Renal cortex interstitium (tissue), 15 donors: ENCODE measurements around the gene TMEM50A. TPM values are rescaled to one million over a fixed set of nuclear protein-coding genes. Genes with fewer than 3 reads are reported as not detected.
"Not testable (repeated sequence)": the region's sequence is repeated elsewhere in the genome, so short reads cannot be mapped to it uniquely, and the experiment has no call there.

Source experiments
- DNase-seq, 11 donors: peaks; one replicate each; pipeline ENCODE4 v3.0.0-alpha.2; 2013; ENCODE audit warnings: low read depth in 9 of 11, low spot score in 4 of 11; ENCODE audit errors: extremely low read depth in 1 of 11
- long read RNA-seq, 16 experiments: transcript quantifications; one replicate each; lab custom pipeline, GENCODE V29; 2026
- polyA plus RNA-seq, 3 donors: library from polyadenylated mRNA; unstranded; fragments of 120-200 nt; gene quantifications; one replicate each; pipeline ENCODE4 v1.2.1, GENCODE V29; 2013; ENCODE audit not compliant: insufficient read length in 3 of 3

The TMEM50A gene
- polyA plus RNA-seq: 100 to 1,000 TPM; 112 to 135 (median 120) TPM
- long read RNA-seq, donor 1, transcript TMEM50A-201 (7 exons, 2,683 nt): major isoform, 33 of 34 reads
- long read RNA-seq, donor 1, partial matches to known transcripts: 0 of 34 reads
- long read RNA-seq, donor 1, other reads (novel, unspliced or antisense): 0 of 34 reads
- long read RNA-seq, donor 2, transcript TMEM50A-201 (7 exons, 2,683 nt): major isoform, 32 of 56 reads
- long read RNA-seq, donor 2, partial matches to known transcripts: 24 of 56 reads
- long read RNA-seq, donor 2, other reads (novel, unspliced or antisense): 0 of 56 reads
- long read RNA-seq, donor 3, transcript TMEM50A-201 (7 exons, 2,683 nt): major isoform, 83 of 317 reads
- long read RNA-seq, donor 3, partial matches to known transcripts: 233 of 317 reads
- long read RNA-seq, donor 3, other reads (novel, unspliced or antisense): 0 of 317 reads
- long read RNA-seq, donor 4, transcript TMEM50A-201 (7 exons, 2,683 nt): major isoform, 34 of 47 reads
- long read RNA-seq, donor 4, partial matches to known transcripts: 9 of 47 reads
- long read RNA-seq, donor 4, other reads (novel, unspliced or antisense): 0 of 47 reads
- long read RNA-seq, donor 5: 0 reads
- long read RNA-seq, donor 6, transcript TMEM50A-201 (7 exons, 2,683 nt): major isoform, 33 of 45 reads
- long read RNA-seq, donor 6, partial matches to known transcripts: 10 of 45 reads
- long read RNA-seq, donor 6, other reads (novel, unspliced or antisense): 0 of 45 reads
- long read RNA-seq, donor 7, transcript TMEM50A-201 (7 exons, 2,683 nt): major isoform, 53 of 70 reads
- long read RNA-seq, donor 7, partial matches to known transcripts: 14 of 70 reads
- long read RNA-seq, donor 7, other reads (novel, unspliced or antisense): 0 of 70 reads
- long read RNA-seq, donor 8, transcript TMEM50A-201 (7 exons, 2,683 nt): major isoform, 76 of 102 reads
- long read RNA-seq, donor 8, partial matches to known transcripts: 26 of 102 reads
- long read RNA-seq, donor 8, other reads (novel, unspliced or antisense): 0 of 102 reads
- long read RNA-seq, donor 9, transcript TMEM50A-201 (7 exons, 2,683 nt): major isoform, 42 of 44 reads
- long read RNA-seq, donor 9, partial matches to known transcripts: 0 of 44 reads
- long read RNA-seq, donor 9, other reads (novel, unspliced or antisense): 0 of 44 reads
- long read RNA-seq, donor 10, transcript TMEM50A-201 (7 exons, 2,683 nt): major isoform, 50 of 67 reads
- long read RNA-seq, donor 10, partial matches to known transcripts: 15 of 67 reads
- long read RNA-seq, donor 10, other reads (novel, unspliced or antisense): 0 of 67 reads
- long read RNA-seq, donor 11, transcript TMEM50A-201 (7 exons, 2,683 nt): major isoform, 42 of 51 reads
- long read RNA-seq, donor 11, partial matches to known transcripts: 8 of 51 reads
- long read RNA-seq, donor 11, other reads (novel, unspliced or antisense): 0 of 51 reads
- long read RNA-seq, donor 12, transcript TMEM50A-201 (7 exons, 2,683 nt): major isoform, 23 of 23 reads
- long read RNA-seq, donor 12, partial matches to known transcripts: 0 of 23 reads
- long read RNA-seq, donor 12, other reads (novel, unspliced or antisense): 0 of 23 reads
- long read RNA-seq, donor 13, transcript TMEM50A-201 (7 exons, 2,683 nt): major isoform, 108 of 160 reads
- long read RNA-seq, donor 13, partial matches to known transcripts: 49 of 160 reads
- long read RNA-seq, donor 13, other reads (novel, unspliced or antisense): 0 of 160 reads
- long read RNA-seq, donor 14, transcript TMEM50A-201 (7 exons, 2,683 nt): major isoform, 50 of 74 reads
- long read RNA-seq, donor 14, partial matches to known transcripts: 23 of 74 reads
- long read RNA-seq, donor 14, other reads (novel, unspliced or antisense): 0 of 74 reads
- long read RNA-seq, donor 15, transcript TMEM50A-201 (7 exons, 2,683 nt): major isoform, 19 of 19 reads
- long read RNA-seq, donor 15, partial matches to known transcripts: 0 of 19 reads
- long read RNA-seq, donor 15, other reads (novel, unspliced or antisense): 0 of 19 reads
- long read RNA-seq, donor 16, transcript TMEM50A-206 (6 exons, 776 nt): minor isoform, 6 of 139 reads
- long read RNA-seq, donor 16, transcript TMEM50A-203 (6 exons, 1,102 nt): minor isoform, 5 of 139 reads
- long read RNA-seq, donor 16, transcript TMEM50A-201 (7 exons, 2,683 nt): major isoform, 101 of 139 reads
- long read RNA-seq, donor 16, partial matches to known transcripts: 27 of 139 reads
- long read RNA-seq, donor 16, other reads (novel, unspliced or antisense): 0 of 139 reads

- DNase-seq: peak; percentile 64 to 86 (median 79)
Observed at GRCh38 chr1:25338188-25338981, at the start of gene TMEM50A. Gene TMEM50A (plus strand): TSS chr1:25338334. CDS start chr1:25340487, 2,153 bp downstream.

GRCh38 chr1:25288573-25289101 is 49.5 kb upstream of the TMEM50A start:
- not testable (repeated sequence) for DNase-seq

GRCh38 chr1:25290043-25290442 is 48.1 kb upstream of the TMEM50A start:
- DNase-seq: not testable (repeated sequence)

- not testable (repeated sequence) for DNase-seq
Observed at GRCh38 chr1:25293426-25293825, 44.7 kb upstream of the TMEM50A start.

GRCh38 chr1:25294889-25295826 is 43.0 kb upstream of the TMEM50A start:
- not testable (repeated sequence) for DNase-seq

- not testable (repeated sequence) for DNase-seq
Observed at GRCh38 chr1:25296501-25296900, 41.6 kb upstream of the TMEM50A start.

- DNase-seq: not testable (repeated sequence)
Observed at GRCh38 chr1:25300729-25301128, 37.4 kb upstream of the TMEM50A start.

- not testable (repeated sequence) for DNase-seq
Observed at GRCh38 chr1:25302330-25302729, 35.8 kb upstream of the TMEM50A start.

- not testable (repeated sequence) for DNase-seq
Observed at GRCh38 chr1:25304936-25305335, 33.2 kb upstream of the TMEM50A start.

- not testable (repeated sequence) for DNase-seq
Observed at GRCh38 chr1:25308168-25308567, 30.0 kb upstream of the TMEM50A start.

- DNase-seq: not testable (repeated sequence)
Observed at GRCh38 chr1:25309085-25309484, 29.0 kb upstream of the TMEM50A start.

- not testable (repeated sequence) for DNase-seq
Observed at GRCh38 chr1:25309486-25309885, 28.6 kb upstream of the TMEM50A start.

GRCh38 chr1:25312806-25313470 is 25.2 kb upstream of the TMEM50A start:
- DNase-seq: not testable (repeated sequence)

- not testable (repeated sequence) for DNase-seq
Observed at GRCh38 chr1:25320314-25320938, 17.7 kb upstream of the TMEM50A start.
